GM12874 (cell line): ENCODE data around the gene SCGB1D2.

Experiments
- TF ChIP-seq, protein P1 (sequence below): IDR thresholded peaks from 2 replicates; pipeline ENCODE4 v1.5.1; 2011; ENCODE audit warnings: low read depth, mild to moderate bottlenecking, control low read depth, low read length, moderate library complexity; ENCODE audit not compliant: insufficient read depth

Gene SCGB1D2, protein sequence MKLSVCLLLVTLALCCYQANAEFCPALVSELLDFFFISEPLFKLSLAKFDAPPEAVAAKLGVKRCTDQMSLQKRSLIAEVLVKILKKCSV

DNA sequence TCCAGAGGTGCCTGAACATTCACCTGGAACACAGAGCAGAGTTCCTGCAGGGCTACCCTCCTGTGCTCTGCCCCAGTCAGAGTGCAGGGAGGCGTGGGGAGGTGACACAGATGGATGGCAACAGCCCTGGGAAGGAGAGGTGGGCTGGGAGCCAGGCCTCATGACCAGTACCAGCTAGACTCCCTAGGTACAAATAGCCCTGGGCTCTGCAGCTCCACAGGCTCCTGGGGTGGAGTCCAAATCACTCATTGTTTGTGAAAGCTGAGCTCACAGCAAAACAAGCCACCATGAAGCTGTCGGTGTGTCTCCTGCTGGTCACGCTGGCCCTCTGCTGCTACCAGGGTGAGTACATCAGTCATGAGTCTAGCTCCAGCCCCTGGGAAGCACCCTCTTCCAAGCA is at the start of gene SCGB1D2:
Gene SCGB1D2 (plus strand): TSS at position 219 of the 400 bp plus-strand sequence. CDS start 69 bp downstream, at position 288.
- TF ChIP-seq, protein P1, sequence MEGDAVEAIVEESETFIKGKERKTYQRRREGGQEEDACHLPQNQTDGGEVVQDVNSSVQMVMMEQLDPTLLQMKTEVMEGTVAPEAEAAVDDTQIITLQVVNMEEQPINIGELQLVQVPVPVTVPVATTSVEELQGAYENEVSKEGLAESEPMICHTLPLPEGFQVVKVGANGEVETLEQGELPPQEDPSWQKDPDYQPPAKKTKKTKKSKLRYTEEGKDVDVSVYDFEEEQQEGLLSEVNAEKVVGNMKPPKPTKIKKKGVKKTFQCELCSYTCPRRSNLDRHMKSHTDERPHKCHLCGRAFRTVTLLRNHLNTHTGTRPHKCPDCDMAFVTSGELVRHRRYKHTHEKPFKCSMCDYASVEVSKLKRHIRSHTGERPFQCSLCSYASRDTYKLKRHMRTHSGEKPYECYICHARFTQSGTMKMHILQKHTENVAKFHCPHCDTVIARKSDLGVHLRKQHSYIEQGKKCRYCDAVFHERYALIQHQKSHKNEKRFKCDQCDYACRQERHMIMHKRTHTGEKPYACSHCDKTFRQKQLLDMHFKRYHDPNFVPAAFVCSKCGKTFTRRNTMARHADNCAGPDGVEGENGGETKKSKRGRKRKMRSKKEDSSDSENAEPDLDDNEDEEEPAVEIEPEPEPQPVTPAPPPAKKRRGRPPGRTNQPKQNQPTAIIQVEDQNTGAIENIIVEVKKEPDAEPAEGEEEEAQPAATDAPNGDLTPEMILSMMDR, result no peak

GRCh38 chr11:62193952-62194351 is 48.1 kb upstream of the SCGB1D2 start:
- TF ChIP-seq, protein P1, result no peak

DNA sequence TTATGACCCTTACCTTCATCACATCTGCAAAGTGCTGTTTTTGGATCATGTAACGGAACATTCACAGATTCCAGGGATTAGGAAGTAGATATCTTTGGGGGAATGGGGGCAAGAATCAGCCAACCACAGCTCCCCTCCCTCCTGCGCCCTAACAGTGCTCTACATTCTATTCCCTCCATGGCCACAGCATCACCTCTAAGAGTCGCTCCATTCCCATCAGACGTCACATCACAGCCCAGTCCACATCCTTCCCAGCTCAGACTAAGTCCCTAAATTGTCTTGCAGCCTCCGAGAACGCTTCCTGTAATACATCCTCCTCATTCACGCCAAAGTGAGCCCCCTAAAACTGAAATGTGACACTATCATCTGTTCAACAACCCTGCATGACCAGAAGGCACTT is 46.1 kb upstream of the SCGB1D2 start:
- TF ChIP-seq, protein P1, result no peak

DNA sequence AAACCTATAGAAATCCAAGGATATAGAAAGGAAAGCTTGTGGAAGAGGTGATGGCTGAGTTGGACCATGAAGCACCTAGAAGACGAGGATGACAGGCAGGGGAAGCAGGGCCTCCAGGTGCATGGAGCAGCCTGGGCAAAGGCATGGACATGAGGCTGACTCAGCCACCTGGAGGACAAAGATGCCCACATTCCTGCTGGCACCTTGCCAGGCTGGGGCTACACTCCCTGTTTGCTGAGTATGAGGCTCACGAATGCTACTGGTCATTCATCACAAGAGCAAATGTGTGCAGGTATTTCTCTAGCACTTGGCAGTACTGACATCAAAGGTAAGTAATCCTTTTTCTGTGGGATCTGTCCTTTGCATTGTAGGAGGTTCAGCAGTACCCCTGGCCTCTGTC is 40.7 kb upstream of the SCGB1D2 start:
- TF ChIP-seq, protein P1, result no peak

GRCh38 chr11:62202910-62203309 is 39.1 kb upstream of the SCGB1D2 start:
- TF ChIP-seq, protein P1, result no peak

GRCh38 chr11:62204430-62204829 is 37.6 kb upstream of the SCGB1D2 start:
- TF ChIP-seq, protein P1, result no peak

- TF ChIP-seq, protein P1, result no peak
These were observed 36.6 kb upstream of the SCGB1D2 start for GRCh38 chr11:62205441-62205840.
